Measurements from ENCODE around the gene PRICKLE2. TPM values are rescaled to one million over a fixed set of nuclear protein-coding genes. Genes with fewer than 3 reads are reported as not detected.

Gene PRICKLE2
- total and polyA plus RNA-seq, 2 donors (not counting 3 experiments of a cell fraction or from before 2014, with no cell fraction given): 3.0 to 7.1 TPM

DNA sequence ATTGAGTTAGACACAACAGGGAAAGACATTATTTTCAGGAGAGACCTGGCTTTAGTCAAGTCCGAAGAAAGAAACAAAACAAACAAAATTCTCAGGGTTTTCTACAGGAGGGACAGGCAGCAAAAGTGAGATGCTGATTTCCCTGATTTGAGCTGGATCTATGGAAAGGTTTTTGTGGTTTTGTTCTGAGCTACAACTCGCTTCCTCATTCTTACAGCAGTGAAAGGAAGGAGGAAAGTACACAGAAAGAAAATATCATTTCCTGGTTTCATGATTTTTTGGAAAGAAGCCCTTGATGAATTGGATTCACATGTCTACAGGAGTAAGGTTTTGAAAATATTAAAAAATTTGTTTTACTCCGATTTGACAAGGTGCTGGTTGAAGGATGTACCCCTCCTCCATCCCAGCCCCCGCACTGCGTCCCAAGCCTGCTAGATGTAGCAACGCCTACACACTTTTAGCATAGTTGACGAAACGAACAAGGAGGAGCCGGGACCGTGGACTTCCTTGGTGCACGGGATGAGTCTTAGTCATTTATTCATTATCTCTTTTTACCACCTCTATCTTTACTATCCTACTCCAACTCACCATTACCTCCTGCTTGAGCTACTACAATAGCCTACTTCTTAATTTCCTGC is 10.8 kb downstream of the PRICKLE2 start:
- peak overlapping the region; percentile 50 for H3K4me2 ChIP-seq (ENCODE audit: insufficient read depth, low read length)
- no peaks in the 10 kb centered on the region for H4K20me1 ChIP-seq (replicated peaks; ENCODE audit: control insufficient read depth, extremely low read depth, insufficient read depth, low read length)
- peak overlapping the region; percentile 56 for H2AFZ ChIP-seq (ENCODE audit: low read depth, low read length)
- intact Hi-C loops (cut with micrococcal nuclease) (no loop called here), dilution Hi-C loops (cut with MboI; ENCODE audit: extremely low pct_ligation_motif_present, low sequenced_read_pairs) (no loop called here)
- H3K36me3 ChIP-seq (ENCODE audit: control insufficient read depth in 2 of 2, extremely low read depth in 1 of 2, insufficient read depth in 2 of 2, low read length in 2 of 2): no peaks in the 10 kb centered on the region
- no peaks in the 10 kb centered on the region for H3K9me3 ChIP-seq (replicated peaks; ENCODE audit: control insufficient read depth, insufficient read depth, low read length)
- CTCF ChIA-PET: interaction anchor here (0.9 to 4.2 kb wide), 3 partner anchors 11 to 27 kb away, joined by 3 to 27 read pairs (median 4); partner anchors contain the start of gene PRICKLE2
- POLR2A ChIA-PET: no interaction called here
- TF ChIP-seq JUN (IDR thresholded peaks at IDR 0.05; ENCODE audit: borderline replicate concordance, insufficient read depth, insufficient read length, low read depth) (no peak), GATA2 (IDR thresholded peaks at IDR 0.05; ENCODE audit: insufficient read depth, insufficient read length, low read depth, low read length) (no peak), FOS (IDR thresholded peaks at IDR 0.05; ENCODE audit: borderline replicate concordance, insufficient read depth, low read length) (no peak), CTCF (IDR thresholded peaks at IDR 0.05; ENCODE audit: extremely low read depth in 1 of 2, insufficient read depth in 1 of 2, low read depth in 1 of 2, low read length in 2 of 2) (no peak), MAX (IDR thresholded peaks at IDR 0.05; ENCODE audit: insufficient read depth, insufficient read length) (no peak), EZH2 (IDR thresholded peaks at IDR 0.05; ENCODE audit: borderline replicate concordance, low read depth, low read length, severe bottlenecking) (no peak), POLR2A (IDR thresholded peaks at IDR 0.05; ENCODE audit: low read depth, low read length) (no peak), MYC (IDR thresholded peaks at IDR 0.05; ENCODE audit: low read depth, low read length) (no peak), POLR2AphosphoS5 (IDR thresholded peaks at IDR 0.05; ENCODE audit: insufficient read depth, low read depth, low read length) (no peak)
- DNase-seq (ENCODE audit: low read depth, low spot score): no peak
- H3K9me1 ChIP-seq (replicated peaks; ENCODE audit: control insufficient read depth, extremely low read depth, insufficient read depth, low read length): no peaks in the 10 kb centered on the region
- peaks cover 33% of the 10 kb centered on the region for H3K4me1 ChIP-seq (ENCODE audit: control insufficient read depth, extremely low read depth, insufficient read depth, low read length)
- H3K27ac ChIP-seq (ENCODE audit: insufficient read depth, low read depth, low read length): peak overlapping the region; percentile 15
- H3K9ac ChIP-seq (replicated peaks; ENCODE audit: extremely low read depth, insufficient read depth, low read length): peak overlapping the region; percentile 59
- H3K79me2 ChIP-seq (ENCODE audit: control insufficient read depth, insufficient read depth, low read length): no peaks in the 10 kb centered on the region
- no TSS peak for BruUV-seq (replicated peaks)
- H3K27me3 ChIP-seq (ENCODE audit: control insufficient read depth in 2 of 2, insufficient read depth in 2 of 2, low read length in 2 of 2): no peaks in the 10 kb centered on the region
- FAIRE-seq: peak; percentile 35
- H3K4me3 ChIP-seq (replicated peaks in 1 of 3; ENCODE audit: insufficient read depth in 1 of 3, low read depth in 1 of 3, low read length in 3 of 3): peak overlapping the region in 2 of 3 experiments; percentile 3 to 20
